ENCODE measurements around the gene CLN3.

DNA sequence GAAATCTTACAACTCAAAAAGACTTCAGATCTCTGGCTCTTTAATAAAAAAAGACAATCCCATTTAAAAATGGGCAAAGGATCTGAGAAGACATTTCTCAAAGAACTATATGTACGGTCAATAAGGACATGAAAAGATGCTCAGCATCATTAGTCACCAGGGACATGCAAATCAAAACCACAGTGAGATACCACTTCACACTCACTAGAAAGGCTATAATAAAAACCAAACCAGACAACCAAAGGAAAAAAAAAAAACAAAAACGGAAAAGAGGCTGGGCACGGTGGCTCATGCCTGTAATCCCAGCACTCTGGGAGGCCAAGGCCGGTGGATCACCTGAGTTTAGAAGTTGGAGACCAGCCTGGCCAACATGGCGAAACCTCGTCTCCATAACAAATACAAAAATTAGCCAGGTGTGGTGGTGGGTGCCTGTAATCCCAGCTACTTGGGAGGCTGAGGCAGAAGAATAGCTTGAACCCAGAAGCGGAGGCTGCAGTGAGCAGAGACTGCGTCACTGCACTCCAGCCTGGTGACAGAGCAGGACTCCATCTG lies 18.1 kb downstream of the CLN3 start:
- TF ChIP-seq, protein P1, sequence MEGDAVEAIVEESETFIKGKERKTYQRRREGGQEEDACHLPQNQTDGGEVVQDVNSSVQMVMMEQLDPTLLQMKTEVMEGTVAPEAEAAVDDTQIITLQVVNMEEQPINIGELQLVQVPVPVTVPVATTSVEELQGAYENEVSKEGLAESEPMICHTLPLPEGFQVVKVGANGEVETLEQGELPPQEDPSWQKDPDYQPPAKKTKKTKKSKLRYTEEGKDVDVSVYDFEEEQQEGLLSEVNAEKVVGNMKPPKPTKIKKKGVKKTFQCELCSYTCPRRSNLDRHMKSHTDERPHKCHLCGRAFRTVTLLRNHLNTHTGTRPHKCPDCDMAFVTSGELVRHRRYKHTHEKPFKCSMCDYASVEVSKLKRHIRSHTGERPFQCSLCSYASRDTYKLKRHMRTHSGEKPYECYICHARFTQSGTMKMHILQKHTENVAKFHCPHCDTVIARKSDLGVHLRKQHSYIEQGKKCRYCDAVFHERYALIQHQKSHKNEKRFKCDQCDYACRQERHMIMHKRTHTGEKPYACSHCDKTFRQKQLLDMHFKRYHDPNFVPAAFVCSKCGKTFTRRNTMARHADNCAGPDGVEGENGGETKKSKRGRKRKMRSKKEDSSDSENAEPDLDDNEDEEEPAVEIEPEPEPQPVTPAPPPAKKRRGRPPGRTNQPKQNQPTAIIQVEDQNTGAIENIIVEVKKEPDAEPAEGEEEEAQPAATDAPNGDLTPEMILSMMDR (IDR thresholded peaks at IDR 0.05), result no peak
- TF ChIP-seq POLR2A (IDR thresholded peaks at IDR 0.05), result no peak
